GM08714 (cell line): ENCODE measurements around the gene PM20D2.

ENCODE experiments used
- H3K4me3 ChIP-seq: fragments of 200-500 bp; sonication (Bioruptor generic); 2 replicates; pipeline ENCODE4 v1.5.1; 2014; ENCODE audit warnings: mild to moderate bottlenecking, low read length, inconsistent platforms
- ZNF274 ChIP-seq: IDR thresholded peaks from 2 replicates; pipeline ENCODE4 v1.6.1; 2012; ENCODE audit warnings: mild to moderate bottlenecking, low read depth, low read length

PM20D2 gene

GRCh38 chr6:89209457-89209856 is 63.6 kb downstream of the PM20D2 start:
- H3K4me3 ChIP-seq, result no peak overlapping the region
- no peak for TF ChIP-seq ZNF274

- no peak for TF ChIP-seq ZNF274
These were observed 66.6 kb downstream of the PM20D2 start for GRCh38 chr6:89212472-89212871.

DNA sequence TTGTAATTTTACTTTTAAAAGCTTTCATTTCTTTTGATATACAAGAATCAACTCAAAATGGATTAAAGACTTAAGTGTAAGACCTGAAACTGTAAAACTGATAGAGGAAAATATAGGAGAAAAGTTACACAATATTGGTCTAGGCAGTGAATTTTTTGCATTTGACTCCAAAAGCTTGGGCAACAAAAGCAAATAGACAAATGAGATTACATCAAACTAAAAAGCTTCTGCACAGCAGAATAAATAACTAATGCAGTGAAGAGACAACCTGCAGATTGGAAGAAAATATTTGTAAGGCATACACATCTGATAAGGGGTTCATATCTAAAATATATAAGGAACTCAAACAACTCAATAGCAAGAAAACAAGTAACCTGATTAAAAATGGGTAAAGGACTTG is 68.3 kb downstream of the PM20D2 start:
- no peak for TF ChIP-seq ZNF274
- no peak overlapping the region for H3K4me3 ChIP-seq

More at GRCh38 chr6:89212472-89212871, 66.6 kb downstream of the PM20D2 start:
- no peak overlapping the region for H3K4me3 ChIP-seq
